HCT116 (cell line): ENCODE results near the gene CXCL8. TPM values are rescaled to one million over a fixed set of nuclear protein-coding genes. Genes with fewer than 3 reads are reported as not detected.

Source experiments
- ATAC-seq: fragments of 200-7000 bp; cut with Tn5 transposase; 2 replicates; pipeline ENCODE4 v1.9.1; 2020; ENCODE audit warnings: mild to moderate bottlenecking, moderate library complexity
- BruUV-seq: library from RNA; stranded (reverse); fragments of 400-500 nt; replicated peaks from 2 replicates; lab custom pipeline; 2021; lab: Mats Ljungman, UMichigan
- CTCF ChIA-PET: fragments of 300-600 bp; sonication (Branson Sonifier 250); formaldehyde crosslinking; loops from one replicate; lab custom pipeline; 2021; ENCODE audit warnings: antibody characterized with exemption; lab: Charles Lee
- POLR2A ChIA-PET: fragments of 300-600, 350-600 bp; sonication (Branson Sonifier 250); formaldehyde crosslinking; loops from one replicate; lab custom pipeline; 2021; ENCODE audit warnings: antibody characterized with exemption; lab: Charles Lee
- RAD21 ChIA-PET, 2 experiments: fragments of 300-600 bp; sonication (Branson Sonifier 250); formaldehyde crosslinking; loops; one replicate each; lab custom pipeline; 2023; ENCODE audit warnings: low total read pairs in 2 of 2; ENCODE audit not compliant: uncharacterized antibody in 2 of 2, unreplicated experiment in 2 of 2, low non-redundant PET in 1 of 2; lab: Charles Lee
- DNase-seq: peaks from one replicate; pipeline ENCODE4 v3.0.0-alpha.2; 2010; ENCODE audit warnings: low read depth, low spot score
- H2AFZ ChIP-seq: fragments of 200-600 bp; shearing (Covaris generic), sonication (generic); 2 replicates; pipeline ENCODE4 v1.6.1; 2017; ENCODE audit warnings: low read depth, mixed run types, mixed read lengths, antibody characterized with exemption, low read length; ENCODE audit not compliant: poor library complexity, severe bottlenecking
- H3K27ac ChIP-seq: 2 replicates; pipeline ENCODE4 v1.5.1; 2012; ENCODE audit warnings: low read depth, low read length
- H3K27me3 ChIP-seq: fragments of 200-600 bp; sonication (generic); 2 replicates; pipeline ENCODE4 v1.6.1; 2016; ENCODE audit warnings: mixed run types, low read length, mixed read lengths; ENCODE audit not compliant: insufficient read depth
- H3K36me3 ChIP-seq, 2 experiments: fragments of 200-500 bp in 1 of 2; fragments of 200-600 bp in 1 of 2; sonication (Bioruptor generic) in 1 of 2; sonication (generic) in 1 of 2; 2 replicates each; pipeline versions ENCODE4 v1.5.1 to v1.6.1; 2014 to 2016; ENCODE audit warnings: low read length in 2 of 2, inconsistent platforms in 1 of 2, mixed read lengths in 1 of 2, mixed run types in 1 of 2; ENCODE audit not compliant: insufficient read depth in 2 of 2, control insufficient read depth in 1 of 2
- H3K4me1 ChIP-seq, 2 experiments: fragments of 200-600 bp in 1 of 2; sonication (generic) in 1 of 2; 2 replicates each; pipeline versions ENCODE4 v1.5.1 to v1.6.1; 2012 to 2017; ENCODE audit warnings: low read length in 2 of 2, inconsistent platforms in 1 of 2, mild to moderate bottlenecking in 1 of 2, mixed read lengths in 1 of 2, mixed run types in 1 of 2, moderate library complexity in 1 of 2; ENCODE audit not compliant: insufficient read depth in 2 of 2, control insufficient read depth in 1 of 2
- H3K4me2 ChIP-seq: fragments of 200-600 bp; sonication (generic); 2 replicates; pipeline ENCODE4 v1.6.1; 2017; ENCODE audit warnings: mixed run types, low read length, mixed read lengths
- H3K4me3 ChIP-seq, 2 experiments: fragments of 200-600 bp in 1 of 2; sonication (generic) in 1 of 2; replicated peaks in 1 of 2; 2 replicates each; pipeline ENCODE4 v1.5.1; 2011 to 2016; ENCODE audit warnings: low read length in 2 of 2, control low read depth in 1 of 2, low read depth in 1 of 2, mild to moderate bottlenecking in 1 of 2, mixed read lengths in 1 of 2, mixed run types in 1 of 2
- H3K79me2 ChIP-seq: fragments of 200-600 bp; sonication (generic); 2 replicates; pipeline ENCODE4 v1.6.1; 2017; ENCODE audit warnings: mild to moderate bottlenecking, mixed run types, low read length, moderate library complexity, mixed read lengths; ENCODE audit not compliant: insufficient read depth
- H3K9ac ChIP-seq: fragments of 200-600 bp; sonication (generic); 2 replicates; pipeline ENCODE4 v1.6.1; 2016; ENCODE audit warnings: low read length, mixed read lengths
- H3K9me2 ChIP-seq: fragments of 200-600 bp; sonication (generic), shearing (Covaris generic); 2 replicates; pipeline ENCODE4 v1.6.1; 2017; ENCODE audit warnings: mixed run types, mild to moderate bottlenecking, moderate library complexity; ENCODE audit not compliant: insufficient read depth
- H3K9me3 ChIP-seq, 2 experiments: fragments of 200-500 bp in 1 of 2; fragments of 200-600 bp in 1 of 2; sonication (Bioruptor generic) in 1 of 2; sonication (generic) in 1 of 2; 2 replicates each; pipeline ENCODE4 v1.6.1; 2014 to 2017; ENCODE audit warnings: low read length in 2 of 2, mixed read lengths in 2 of 2, inconsistent platforms in 1 of 2, low read depth in 1 of 2, mild to moderate bottlenecking in 1 of 2, mixed run types in 1 of 2, moderate library complexity in 1 of 2; ENCODE audit not compliant: control insufficient read depth in 1 of 2, insufficient read depth in 1 of 2
- H4K20me1 ChIP-seq: fragments of 200-600 bp; sonication (generic), shearing (Covaris generic); 2 replicates; pipeline ENCODE4 v1.6.1; 2017; ENCODE audit warnings: mixed run types, mild to moderate bottlenecking, moderate library complexity; ENCODE audit not compliant: insufficient read depth
- ATF3 ChIP-seq: IDR thresholded peaks from 2 replicates; pipeline ENCODE4 v1.6.1; 2012
- CBX3 ChIP-seq: IDR thresholded peaks from 2 replicates; pipeline ENCODE4 v1.6.1; 2012; ENCODE audit warnings: low read depth
- EGR1 ChIP-seq: IDR thresholded peaks from 2 replicates; pipeline ENCODE4 v1.6.1; 2012; ENCODE audit warnings: low read depth
- EZH2 ChIP-seq: fragments of 200-600 bp; sonication (generic); IDR thresholded peaks from 2 replicates; pipeline ENCODE4 v1.6.1; 2017; ENCODE audit warnings: antibody characterized with exemption, mixed run types
- FOSL1 ChIP-seq: IDR thresholded peaks from 2 replicates; pipeline ENCODE4 v1.6.1; 2012; ENCODE audit warnings: low read depth
- MAX ChIP-seq: IDR thresholded peaks from 2 replicates; pipeline ENCODE4 v1.6.1; 2012
- POLR2A ChIP-seq: IDR thresholded peaks from 2 replicates; pipeline ENCODE4 v1.7.0; 2011; ENCODE audit warnings: borderline replicate concordance; ENCODE audit not compliant: insufficient read depth, insufficient read length; ENCODE audit errors: extremely low read depth
- POLR2AphosphoS5 ChIP-seq: IDR thresholded peaks from 2 replicates; pipeline ENCODE4 v1.6.1; 2011; ENCODE audit warnings: mild to moderate bottlenecking, low read depth, low read length, moderate library complexity
- RAD21 ChIP-seq: IDR thresholded peaks from 2 replicates; pipeline ENCODE4 v1.6.1; 2012; ENCODE audit warnings: low read depth, mild to moderate bottlenecking
- REST ChIP-seq: IDR thresholded peaks from 2 replicates; pipeline ENCODE4 v1.6.1; 2012; ENCODE audit warnings: low read depth
- SP1 ChIP-seq: IDR thresholded peaks from 2 replicates; pipeline ENCODE4 v1.6.1; 2012; ENCODE audit warnings: low read depth
- SRF ChIP-seq: IDR thresholded peaks from 2 replicates; pipeline ENCODE4 v1.6.1; 2012; ENCODE audit warnings: low read depth
- TCF7L2 ChIP-seq: IDR thresholded peaks from 2 replicates; pipeline ENCODE4 v1.7.0; 2011; ENCODE audit warnings: borderline replicate concordance, inconsistent platforms; ENCODE audit not compliant: insufficient read depth, insufficient read length; ENCODE audit errors: extremely low read depth
- YY1 ChIP-seq: IDR thresholded peaks from 2 replicates; pipeline ENCODE4 v1.6.1; 2011; ENCODE audit warnings: low read length, low read depth, moderate library complexity, mild to moderate bottlenecking; ENCODE audit not compliant: insufficient replicate concordance; ENCODE audit errors: extremely low read depth
- ZBTB33 ChIP-seq: IDR thresholded peaks from 2 replicates; pipeline ENCODE4 v1.6.1; 2011; ENCODE audit warnings: mild to moderate bottlenecking, low read length, moderate library complexity; ENCODE audit not compliant: insufficient replicate concordance; ENCODE audit errors: extremely low read depth
- ZNF274 ChIP-seq: fragments of 200-500 bp; sonication (Bioruptor generic); IDR thresholded peaks from 2 replicates; pipeline ENCODE4 v1.6.1; 2014; ENCODE audit warnings: mild to moderate bottlenecking, low read depth, low read length, inconsistent platforms
- intact Hi-C: fragments of 100-400 bp; cut with micrococcal nuclease; formaldehyde crosslinking; loops from 2 replicates; pipeline ENCODE4 v1.10.0; 2022
- total RNA-seq: library from RNA; stranded (reverse); gene quantifications from one replicate; pipeline ENCODE4 v1.2.1, GENCODE V29; 2021; ENCODE audit not compliant: unreplicated experiment

The CXCL8 gene
- total RNA-seq, 1 experiment from 2014 or later = 1.8 TPM

- H3K36me3 ChIP-seq = no peaks in the 10 kb centered on the region
- no peak overlapping the region for H3K4me2 ChIP-seq
- DNase-seq (no peak), ATAC-seq (no peak)
- CTCF ChIA-PET = no interaction called here
- POLR2A ChIA-PET = no interaction called here
- no peaks in the 10 kb centered on the region for H4K20me1 ChIP-seq
- intact Hi-C loops = no loop called here
- no peak overlapping the region for H3K4me3 ChIP-seq
- H3K9me3 ChIP-seq = no peaks in the 10 kb centered on the region
- peaks cover 13 to 18% of the 10 kb centered on the region in 2 experiments; a peak in 3 of 4 replicates for H3K4me1 ChIP-seq
- no peak for TF ChIP-seq ZNF274
- no peak for TF ChIP-seq SRF
- TF ChIP-seq FOSL1 = no peak
- no peak for TF ChIP-seq EGR1
- no peak for TF ChIP-seq ZBTB33
- TF ChIP-seq RAD21 = no peak
- no peak for TF ChIP-seq SP1
- no peak for TF ChIP-seq MAX
- TF ChIP-seq POLR2AphosphoS5 = no peak
- no peak for TF ChIP-seq YY1
- TF ChIP-seq POLR2A = no peak
- no peak for TF ChIP-seq EZH2
- no peak for TF ChIP-seq ATF3
- no peak for TF ChIP-seq TCF7L2
- no peak for TF ChIP-seq CBX3
- no peak for TF ChIP-seq REST
- H2AFZ ChIP-seq = no peak overlapping the region
- H3K9ac ChIP-seq = no peak overlapping the region
- no peaks in the 10 kb centered on the region for H3K27me3 ChIP-seq
- no peak overlapping the region for H3K27ac ChIP-seq
- RAD21 ChIA-PET = no interaction called here
- BruUV-seq = no TSS peak
- H3K79me2 ChIP-seq = no peaks in the 10 kb centered on the region
- H3K9me2 ChIP-seq = peaks cover 2% of the 10 kb centered on the region; the same call in 1 of the 2 replicates
These were observed 2.9 kb downstream of the CXCL8 start for GRCh38 chr4:73743281-73743680.
